Hematopoietic multipotent progenitor cell treated with erythropoietin and hydrocortisone succinate and interleukin-3 and kit ligand, for 6 days (in vitro differentiated cells): ENCODE results near the gene GHRHR.

ENCODE experiments used
- DNase-seq: peaks from one replicate; pipeline ENCODE4 v3.0.0-alpha.2; 2015

GHRHR gene

DNA sequence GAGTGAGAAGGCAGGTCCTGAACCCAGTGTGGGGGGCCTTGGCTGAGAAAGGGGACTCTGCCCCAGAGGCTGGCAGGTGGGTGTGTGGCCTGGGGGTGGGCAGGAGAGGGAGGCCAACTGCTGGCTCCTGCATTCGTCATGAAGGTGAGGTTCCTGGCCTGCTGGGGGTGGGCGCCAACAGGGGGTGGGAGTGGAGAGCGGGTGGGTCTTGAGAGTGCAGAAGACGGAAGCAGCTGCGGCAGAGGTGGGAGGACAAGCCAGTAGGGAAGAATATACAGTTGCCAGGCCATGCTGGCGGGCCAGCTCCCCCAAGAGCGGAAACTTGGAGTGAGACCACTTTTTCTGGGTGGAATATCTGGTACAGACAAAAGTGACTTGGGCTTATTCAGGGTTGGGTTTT is 23.4 kb downstream of the GHRHR start:
- no peak for DNase-seq

DNA sequence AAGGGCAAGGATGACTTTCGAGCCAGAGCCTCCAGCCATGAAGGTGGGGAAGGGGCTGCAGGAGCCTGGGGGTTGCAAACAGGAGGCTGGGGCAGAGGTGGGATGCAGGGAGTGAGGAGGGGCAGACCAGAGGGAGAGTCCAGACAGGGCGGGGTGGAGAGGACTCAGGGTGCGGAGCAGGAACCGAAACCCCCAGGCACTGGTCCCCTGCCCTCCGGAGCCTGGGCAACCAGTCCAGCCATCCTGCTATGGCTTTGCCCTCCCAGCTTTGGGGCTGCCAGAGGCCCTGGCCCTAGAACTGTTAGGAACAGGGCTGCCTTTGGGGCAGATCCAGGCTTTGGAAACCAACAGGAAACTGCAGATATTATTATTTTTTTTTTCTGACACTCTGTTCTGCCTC is 24.2 kb downstream of the GHRHR start:
- no peak for DNase-seq

DNA sequence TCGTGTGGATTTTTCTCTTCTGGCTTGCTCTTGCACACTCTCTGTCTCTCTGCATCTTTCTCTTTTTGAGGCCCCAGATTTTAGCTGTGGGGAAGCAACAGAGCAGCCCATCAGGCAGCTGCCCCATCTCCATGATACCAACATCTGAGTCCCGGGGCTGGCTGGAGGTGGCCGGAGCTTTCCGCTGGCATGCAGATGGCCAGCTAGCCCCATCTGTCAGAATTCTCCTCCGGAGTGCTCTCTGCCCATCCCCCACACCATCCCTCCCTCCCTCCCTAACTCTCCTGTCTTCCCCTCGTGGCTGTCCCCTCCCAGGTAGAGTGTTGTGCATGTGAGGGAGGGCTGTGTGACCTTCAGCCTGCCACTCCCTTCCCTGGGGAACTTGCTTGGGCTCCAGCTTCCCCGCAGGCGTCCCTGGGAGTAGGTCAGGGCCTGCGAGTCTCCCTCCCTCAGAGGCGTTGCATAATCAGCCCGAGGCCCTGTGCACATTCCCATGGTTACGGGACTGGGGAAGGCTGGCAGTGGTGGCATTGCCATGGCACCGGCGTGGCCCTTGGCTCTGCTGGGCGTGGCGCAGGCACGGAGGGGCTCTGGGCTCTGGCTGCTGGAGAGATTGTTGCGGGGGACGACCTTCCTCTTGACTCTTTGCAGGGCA is 24.7 kb downstream of the GHRHR start:
- DNase-seq, result no peak

DNA sequence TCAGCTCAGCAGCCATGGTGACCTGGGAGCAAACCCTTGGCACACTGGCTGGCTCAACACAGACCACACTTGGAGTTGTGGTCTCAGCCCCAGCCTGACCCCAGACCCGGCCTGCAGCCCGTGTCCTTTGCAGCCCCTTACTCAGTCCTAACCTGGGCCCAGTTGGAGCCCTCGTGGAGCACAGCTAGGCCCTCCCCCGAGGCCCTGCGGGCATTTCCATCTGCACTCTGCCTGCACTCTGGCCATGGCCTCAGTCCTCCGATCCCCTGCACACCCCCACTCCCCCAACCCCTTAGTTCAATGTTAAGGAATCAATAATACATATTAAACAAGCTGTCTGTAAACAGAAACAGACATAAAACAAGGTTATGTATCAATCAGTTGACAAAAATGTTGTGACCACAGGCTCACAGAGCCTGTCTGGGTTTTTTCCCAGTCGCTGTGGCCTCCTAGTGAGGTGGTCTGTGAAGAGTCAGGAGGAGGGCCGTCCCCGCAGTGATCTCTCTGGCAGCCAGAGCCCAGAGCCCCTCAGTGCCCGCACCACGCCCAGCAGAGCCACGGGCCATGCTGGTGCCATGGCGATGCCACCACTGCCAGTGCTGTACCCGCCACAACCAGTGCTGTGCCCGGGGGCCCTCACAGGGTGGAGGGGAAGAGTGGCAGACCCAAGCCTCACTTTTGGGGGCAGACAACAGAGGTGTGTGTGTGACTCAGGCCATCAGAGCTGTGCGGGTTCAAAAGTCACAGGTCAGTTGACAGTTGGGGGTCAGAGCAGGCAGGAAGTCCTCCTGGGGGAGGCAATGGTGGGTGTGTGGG is 25.5 kb downstream of the GHRHR start:
- no peak for DNase-seq

DNA sequence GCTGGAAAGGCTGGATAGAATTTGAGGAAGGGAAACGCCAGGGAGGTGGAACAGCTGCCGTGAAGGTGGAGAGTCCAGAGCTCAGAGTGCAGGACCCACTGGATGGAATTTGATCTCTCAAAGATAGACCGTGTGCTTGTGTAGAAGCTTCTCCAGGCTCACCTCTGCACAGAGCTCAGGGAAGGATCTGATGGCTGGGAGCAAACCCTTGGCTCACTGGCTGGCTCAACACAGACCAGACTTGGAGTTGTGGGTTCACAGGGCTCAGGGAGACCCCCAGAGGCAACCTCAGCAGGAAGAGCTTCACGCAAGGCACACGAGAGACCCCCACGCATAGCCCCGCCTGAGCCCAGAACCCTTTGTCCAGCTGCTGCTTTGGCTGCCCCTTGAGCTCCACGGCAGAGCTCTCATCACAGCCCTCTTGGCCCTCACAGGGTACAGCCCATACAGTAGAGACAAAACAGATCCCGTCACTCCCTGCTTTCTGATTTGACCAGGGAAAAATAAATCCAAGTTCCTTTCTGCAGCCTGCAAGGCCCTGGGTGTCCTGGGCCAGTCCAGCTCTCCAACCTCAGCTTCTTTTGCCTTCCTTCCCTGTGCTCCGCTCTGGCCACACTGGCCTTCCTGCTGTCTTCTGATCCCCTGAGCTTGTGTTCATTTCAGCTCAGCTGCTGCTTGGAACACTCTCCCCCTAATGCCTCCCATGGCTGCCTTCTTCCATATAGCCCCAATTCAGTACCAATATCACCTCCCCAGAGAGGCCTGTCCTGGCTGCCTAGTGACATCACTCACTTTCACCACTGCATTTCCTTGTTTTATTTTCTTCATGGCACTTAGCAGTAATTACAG is 26.3 kb downstream of the GHRHR start:
- no peak for DNase-seq

DNA sequence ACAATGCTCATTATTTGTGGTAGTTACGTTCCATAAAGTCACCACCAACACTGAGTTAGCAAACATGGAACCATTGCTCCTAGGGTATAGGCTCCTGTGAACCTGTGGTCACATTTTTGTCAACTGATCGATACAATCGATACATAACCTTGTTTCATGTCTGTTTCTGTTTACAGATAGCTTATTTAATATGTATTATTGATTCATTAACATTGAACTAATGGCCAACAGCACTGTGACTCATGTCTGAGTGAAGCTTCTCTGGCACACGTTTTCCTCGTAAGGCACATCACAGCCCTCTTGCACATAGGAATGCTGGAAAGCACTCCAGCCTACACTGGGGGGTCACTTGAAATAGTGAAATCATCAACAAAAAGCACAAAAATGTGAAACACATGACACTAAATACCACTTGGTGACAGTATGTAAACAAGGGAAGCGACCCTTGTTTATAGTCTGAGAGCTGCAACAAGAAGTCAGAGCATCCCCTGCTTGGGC is 27.0 kb downstream of the GHRHR start:
- DNase-seq, result no peak

DNA sequence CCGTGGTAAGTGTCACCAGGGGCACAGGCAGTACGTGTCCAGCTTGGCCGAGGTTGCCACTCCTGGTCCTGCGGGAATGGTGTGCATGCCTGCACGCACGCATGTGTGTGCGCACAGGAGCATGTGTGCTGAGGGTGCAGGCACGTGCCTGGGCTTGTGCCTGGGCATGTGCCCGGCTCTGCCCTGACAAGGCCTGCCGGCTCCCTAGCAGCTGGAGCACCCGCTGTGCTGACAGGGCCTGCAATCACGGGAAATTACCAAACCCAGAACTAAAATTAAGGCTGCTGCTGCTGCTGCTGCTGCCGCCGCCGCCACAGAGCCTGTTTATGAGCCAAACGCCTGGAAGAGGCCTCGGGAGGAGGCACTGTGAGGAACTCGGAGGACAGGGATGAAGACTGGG is 28.7 kb downstream of the GHRHR start:
- DNase-seq, result no peak

DNA sequence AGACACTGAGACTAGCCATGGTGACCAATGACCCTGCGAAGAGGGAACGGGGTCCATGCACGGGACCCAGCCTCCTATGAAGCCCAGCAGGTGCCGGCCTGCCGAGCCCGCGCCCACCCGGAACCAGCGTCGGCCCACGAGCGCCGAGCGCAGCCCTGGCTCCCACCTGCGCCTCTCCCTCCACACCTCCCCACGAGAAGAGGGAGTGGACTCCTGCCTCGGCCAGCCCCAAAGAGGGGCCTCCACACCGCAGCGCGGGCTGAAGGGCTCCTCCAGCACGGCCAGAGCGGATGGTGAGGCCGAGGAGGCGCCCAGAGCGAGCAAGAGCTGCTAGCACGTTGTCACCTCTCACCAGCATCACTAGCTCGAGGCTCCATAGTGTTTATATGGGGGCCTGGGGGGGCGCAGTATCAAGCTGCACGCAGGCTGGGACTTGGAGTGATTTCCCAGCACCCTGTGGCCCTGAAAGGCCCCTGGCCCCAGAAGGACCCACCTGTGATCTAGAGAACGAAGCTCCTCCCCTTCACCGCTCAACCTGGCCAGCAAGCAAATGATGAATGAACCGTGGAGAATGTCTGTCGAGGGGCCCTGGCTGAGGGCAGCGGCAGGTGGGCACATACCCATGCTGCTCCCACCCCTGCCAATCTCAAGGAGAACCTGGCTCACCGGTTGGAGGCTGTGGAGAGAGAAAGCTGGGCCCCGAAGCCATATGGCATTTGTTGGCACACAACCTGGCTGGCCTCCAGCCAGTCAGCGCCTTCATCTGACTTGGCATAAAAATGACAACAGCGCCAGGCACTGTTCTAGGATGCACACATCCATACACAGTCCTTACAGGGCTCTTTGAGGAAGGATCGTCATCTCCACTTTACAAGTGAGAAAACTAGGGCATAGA is 30.7 kb downstream of the GHRHR start:
- no peak for DNase-seq

DNA sequence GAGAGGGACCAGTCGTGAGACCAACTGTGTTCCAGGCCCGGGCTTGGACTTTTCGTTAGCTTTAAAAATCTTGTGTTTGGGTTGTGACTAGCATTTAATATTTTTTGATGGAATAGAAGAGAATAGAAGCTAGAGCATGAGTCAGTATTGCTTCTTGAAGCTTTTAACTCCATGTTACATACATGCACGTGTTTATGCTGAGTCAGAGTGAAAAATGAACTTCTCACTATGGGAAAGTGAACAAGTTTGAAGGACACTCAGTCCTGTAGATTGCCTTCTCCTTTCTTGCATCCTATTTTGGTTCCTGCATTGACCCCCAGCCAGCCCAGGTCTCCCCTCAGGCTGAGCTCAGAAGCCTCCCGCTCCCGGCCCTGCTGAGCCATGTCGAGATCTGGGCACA is 31.8 kb downstream of the GHRHR start:
- no peak for DNase-seq

DNA sequence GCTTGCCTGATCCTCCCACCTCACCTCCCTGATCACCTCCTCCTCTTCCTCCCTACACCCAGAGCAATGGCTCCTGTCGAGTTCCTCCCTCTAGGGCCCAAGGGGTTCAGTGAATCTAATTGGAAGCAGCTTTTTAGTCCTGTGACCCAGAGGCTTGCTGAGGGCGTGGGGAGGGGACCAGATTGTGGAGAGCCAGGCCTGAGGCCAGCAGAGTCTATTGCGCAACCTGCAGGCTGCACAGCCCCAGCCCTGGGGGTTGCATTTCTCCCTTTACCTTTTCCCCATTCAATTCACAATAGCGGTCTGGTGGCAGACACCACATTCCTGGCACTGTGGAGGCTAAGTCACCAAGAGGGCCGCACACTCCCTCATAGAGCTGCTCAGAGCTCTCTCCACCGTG is 32.5 kb downstream of the GHRHR start:
- no peak for DNase-seq

DNA sequence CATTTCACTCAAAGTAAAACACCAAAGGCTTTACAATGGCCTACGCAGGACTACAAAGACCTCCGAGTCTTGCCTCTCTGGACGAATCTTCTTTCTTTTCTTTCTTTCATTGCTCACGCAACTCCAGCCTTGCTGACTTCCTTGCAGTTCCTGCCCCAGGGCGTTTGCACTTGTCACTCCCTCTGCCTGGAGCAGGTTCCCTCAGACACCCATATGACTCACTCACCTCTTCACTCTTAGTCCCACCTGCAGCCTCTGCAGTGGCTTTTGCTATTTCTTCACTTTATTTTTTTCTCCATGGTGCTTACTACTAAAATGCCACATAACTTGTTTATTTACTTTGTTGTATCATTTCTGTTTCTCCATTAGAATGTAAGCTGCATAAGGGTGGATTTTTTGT is 33.1 kb downstream of the GHRHR start:
- no peak for DNase-seq

DNA sequence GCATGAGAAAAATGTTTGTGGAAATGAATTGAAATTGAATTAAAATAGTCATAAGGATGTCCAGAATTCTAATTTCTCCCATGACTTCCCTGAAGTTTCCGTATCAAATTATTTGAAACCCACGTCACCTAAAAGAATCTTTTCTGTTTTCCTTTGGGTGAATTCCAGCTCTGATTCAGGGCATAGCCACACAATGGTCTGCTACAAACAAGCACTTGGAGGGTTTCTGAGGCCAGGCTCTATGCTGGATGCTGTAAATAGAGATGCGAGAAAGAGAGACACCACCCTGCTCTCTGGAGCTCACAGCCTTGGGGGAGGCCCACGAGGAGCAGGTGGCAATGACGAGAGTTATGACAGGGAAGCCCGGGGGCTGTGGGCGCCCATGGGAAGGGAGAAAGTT is 33.6 kb downstream of the GHRHR start:
- DNase-seq, result no peak

DNA sequence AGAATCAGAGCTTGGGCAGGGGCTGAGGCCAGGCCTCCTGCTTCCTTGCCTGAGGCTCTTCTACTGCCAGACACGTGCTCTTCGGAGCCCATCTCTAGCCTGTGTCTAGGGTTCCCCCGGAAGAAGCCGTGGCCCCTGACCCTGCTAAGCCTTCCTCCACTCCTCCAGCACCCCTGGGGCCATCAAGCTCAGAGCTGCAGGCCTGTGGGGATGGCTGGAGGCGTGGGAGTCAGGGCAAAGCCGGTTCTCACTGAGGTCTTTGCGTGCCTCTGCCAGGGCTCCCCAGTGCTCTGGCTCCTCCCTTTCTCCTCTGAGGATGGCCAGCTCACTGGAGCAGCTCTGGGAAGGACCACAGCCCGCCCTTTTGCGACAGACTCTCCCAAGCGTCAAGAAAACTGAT is 34.4 kb downstream of the GHRHR start:
- no peak for DNase-seq

DNA sequence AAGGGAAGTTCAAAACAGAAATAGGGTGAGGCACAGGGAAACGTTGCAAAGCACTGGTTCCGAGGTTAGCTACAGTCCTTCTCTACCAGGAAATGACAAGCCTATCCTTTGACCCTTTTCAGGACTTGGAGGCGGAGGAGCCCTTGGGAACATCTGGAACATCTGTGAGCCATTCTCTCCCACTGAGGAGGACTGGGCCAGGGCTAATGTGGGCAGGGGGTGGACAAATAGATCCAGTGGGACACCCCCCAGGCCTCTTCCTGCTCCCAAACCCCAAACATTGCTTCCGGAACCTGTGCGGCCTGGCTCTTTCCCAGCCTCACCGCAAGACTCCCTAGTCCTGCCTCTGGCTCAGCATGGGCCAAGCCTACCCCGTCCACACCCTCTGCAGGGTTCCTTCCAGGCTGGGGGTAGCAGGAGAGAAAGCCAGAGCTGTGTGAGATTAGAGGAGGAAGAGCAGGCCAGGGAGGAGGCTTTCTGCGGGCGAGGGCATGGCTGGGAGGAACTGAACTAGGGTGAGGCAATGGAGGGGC is 36.5 kb downstream of the GHRHR start:
- DNase-seq, result no peak

DNA sequence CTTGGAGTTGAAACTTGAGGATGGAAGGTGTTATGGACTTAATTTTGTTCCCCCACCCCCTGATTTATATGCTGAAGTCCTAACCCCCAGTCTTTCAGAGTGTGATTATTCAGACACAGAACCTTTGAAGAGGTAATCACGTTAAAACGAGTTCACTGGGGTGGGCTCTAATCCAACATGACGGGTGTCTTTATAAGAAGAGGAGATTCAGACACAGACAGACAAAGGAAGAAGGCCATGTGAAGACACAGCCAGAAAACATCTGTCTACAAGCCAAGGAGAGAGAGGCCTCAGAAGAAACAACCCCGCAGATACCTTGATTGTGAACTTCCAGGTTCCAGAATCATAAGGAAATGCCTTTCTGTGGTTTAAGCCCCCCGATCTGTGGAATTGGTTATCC is 37.0 kb downstream of the GHRHR start:
- no peak for DNase-seq

DNA sequence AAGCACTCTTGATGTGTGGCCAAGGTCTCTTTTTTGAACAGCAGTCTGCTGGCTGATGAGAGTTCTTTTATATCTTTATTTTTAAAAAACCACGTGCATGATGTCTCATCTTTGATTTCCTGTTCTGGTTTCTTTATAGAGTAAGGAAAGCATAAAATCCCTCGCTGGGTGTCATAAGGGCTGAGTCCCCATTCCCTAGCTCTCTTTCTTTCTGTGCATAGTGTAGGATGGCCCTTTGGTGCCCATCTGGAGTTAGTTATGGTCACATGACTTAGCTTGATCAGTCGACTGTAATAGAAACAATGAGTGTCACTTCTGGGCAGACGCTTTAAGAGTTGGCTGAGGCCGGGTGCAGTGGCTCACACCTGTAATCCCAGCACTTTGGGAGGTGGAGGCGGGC is 38.5 kb downstream of the GHRHR start:
- DNase-seq, result no peak

DNA sequence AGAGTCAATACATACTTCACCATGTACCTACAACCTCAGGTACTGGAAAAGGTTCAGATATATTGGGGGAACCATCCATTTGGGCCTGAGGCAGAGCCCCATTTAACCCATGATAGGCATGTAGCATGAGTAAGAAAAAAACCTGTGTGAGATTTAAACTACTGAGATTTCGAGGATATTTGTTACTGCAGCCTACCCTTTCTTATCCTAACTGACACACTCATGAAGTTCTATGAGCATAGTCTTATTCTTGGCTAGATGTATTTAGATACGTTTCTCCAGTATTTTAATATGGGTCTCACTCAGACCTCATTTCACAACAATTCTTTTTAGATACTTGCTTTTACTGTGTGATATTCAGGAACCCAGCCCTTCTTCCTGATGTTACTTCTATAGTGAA is 39.3 kb downstream of the GHRHR start:
- DNase-seq, result no peak

DNA sequence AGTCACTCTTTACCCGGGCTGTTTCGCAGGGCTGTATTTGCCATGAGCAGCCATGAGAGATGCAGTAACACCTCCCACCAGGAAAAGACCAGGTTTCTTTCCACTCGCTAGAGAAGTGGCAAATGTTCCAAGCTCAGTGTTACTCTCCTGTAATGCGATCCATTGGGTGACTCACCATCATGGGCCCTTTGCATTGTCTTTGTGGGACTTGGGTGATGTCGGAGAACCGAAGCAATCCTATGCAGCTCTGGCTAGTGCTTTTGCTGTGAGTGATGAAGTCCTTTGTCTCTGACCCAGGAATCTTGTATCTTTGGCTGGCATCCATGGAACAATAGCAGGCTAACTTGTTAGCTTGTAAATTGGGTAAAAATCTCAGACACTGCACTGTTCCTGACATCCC is 40.0 kb downstream of the GHRHR start:
- DNase-seq, result no peak

DNA sequence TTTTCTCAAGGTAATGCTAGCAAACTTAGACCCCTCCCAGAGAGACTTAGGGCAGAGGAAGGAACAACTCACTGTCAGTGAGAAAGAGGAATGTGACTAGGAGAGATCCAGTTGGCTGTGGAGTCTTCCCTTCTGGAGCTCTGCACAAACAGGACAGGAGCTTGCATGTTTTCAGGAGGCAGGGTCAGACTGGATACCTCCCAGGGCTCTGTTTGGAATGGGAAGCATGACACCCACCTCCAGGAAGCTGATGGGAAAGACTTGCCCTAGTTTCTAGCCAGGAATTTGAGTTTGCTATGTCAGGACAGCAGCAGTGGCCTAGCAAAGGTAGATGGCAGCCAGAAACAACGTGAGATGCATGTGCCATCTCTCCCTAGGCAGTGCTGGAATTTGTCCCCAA is 40.6 kb downstream of the GHRHR start:
- no peak for DNase-seq

DNA sequence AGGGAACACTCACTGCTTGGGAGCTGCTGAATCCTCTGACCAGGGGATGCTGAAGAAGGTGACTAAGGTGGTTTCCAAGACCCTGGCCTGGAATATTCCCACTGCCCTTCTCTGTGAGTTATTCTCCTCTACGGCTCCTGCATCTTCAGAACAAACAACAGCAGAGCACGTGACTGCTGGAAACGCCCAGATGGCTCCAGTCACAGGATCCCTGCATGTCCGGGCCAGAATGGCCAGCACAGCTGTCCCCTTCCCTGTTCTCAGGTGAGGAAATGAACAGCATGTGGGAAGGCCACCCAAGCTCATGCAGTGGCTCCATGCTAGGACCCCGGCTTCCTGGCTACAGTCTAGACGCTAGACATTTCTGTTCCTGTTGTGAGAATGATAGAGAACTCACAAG is 43.1 kb downstream of the GHRHR start:
- DNase-seq, result no peak

DNA sequence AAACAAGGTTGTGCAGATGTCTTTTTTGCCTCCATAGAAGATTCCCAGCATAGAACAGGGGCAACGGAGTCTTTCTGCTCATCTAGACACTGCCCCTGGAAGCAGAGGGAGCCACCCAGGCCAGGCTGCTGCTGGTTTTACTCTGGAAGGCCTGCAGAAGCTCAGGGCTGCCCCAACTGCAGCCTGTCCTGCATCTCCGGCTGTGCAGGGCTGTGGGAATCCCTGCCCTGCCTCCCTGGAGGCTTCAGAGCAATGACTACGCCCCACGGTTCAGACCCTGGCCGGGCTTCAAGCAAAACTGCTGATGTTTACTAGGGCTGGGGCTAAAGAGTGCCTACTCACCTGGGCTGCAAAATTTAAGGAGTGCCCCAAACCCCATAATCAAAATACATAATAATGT is 43.9 kb downstream of the GHRHR start:
- no peak for DNase-seq

DNA sequence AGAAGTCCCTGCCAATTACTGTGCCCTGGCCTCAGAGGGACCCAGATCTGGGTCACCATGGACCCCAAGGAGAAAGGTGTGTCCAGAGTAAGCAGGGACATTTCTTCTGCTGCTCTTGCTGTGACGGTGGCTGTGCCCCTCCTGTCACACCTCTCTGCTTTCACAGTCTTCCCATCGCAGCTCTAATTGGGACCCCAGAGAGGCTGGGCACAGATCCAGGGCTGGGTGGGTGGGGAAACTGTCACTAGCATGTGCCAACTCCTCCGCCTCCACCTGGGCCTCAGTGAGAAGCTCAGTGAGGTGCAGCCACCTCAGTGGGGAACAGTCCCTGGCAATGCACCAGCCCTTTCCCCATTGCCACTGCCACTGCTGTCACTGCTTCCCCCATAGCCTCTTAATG is 51.1 kb downstream of the GHRHR start:
- DNase-seq, result no peak
